ENCODE measurements around the gene RAET1E.
"Not testable (repeated sequence)": the region's sequence is repeated elsewhere in the genome, so short reads cannot be mapped to it uniquely, and the experiment has no call there.

Gene RAET1E, protein sequence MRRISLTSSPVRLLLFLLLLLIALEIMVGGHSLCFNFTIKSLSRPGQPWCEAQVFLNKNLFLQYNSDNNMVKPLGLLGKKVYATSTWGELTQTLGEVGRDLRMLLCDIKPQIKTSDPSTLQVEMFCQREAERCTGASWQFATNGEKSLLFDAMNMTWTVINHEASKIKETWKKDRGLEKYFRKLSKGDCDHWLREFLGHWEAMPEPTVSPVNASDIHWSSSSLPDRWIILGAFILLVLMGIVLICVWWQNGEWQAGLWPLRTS

DNA sequence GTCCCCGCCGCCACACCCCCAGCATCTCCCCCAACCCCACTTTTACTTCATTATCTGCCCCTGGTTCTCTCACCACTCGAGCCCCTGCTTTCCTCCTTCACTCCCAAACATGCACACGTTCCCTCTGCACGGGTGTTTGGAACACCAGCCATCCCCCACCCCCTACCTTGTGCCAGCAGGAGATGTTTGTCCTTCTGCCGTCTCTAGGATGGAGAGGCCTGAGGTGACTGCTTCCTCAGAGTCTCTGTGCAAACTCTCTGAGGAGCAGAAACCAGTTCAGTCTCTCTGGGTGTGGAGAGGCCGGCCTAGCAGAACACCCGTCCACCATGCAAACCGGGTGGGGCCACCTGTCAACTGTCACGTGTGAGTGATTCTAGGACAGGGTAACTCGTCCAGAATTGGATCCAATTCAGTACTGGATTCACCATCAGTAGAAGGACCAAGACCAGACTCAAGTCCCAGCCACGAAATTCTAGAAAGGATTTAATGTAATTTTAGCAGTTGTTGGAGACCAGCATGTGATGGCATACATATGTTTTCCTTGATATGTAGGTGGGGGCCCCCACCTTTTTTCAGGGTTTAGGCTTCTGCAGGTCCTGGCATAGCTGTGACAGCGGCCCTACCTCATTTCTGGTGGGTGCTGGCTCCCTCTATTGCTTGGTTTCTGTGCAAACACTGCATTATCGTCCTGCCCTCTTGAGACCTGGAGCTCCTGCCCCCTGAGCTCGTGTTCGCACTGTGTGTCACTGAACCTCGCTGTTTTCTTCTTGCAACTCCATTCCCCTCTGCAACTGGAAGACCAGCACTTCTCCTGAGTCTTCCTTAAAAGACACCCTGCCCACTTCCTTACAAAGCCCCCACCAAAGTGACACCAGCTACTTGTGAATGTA lies at the start of gene RAET1E:
Gene RAET1E, minus strand, starts transcription at position 259 of the 890 bp plus-strand sequence. CDS start 7,212 bp downstream, outside the sequence.
- DNase-seq = no peak

DNA sequence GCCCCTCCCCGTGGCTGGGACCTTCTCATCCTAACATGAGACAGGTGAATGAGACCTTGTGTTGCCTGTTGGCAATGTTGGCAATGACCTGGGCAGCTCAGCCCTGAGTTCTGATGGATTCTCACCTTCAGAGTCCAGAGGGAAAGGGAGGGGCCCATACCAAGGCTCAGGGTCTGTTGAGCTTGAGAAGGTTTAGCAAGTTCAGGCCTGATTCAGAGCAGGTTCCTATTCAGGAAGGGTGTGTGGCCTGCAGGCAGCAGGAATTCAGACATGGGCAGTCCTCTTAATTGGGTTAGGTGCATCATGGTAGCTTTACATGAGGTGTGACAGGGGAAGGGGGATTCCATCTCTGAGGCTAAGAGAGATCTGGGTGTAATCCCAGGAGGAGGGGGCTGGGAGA lies 49.6 kb upstream of the RAET1E start:
- not testable (repeated sequence) for DNase-seq

- not testable (repeated sequence) for DNase-seq
Measured at GRCh38 chr6:149946631-149947030, 48.7 kb upstream of the RAET1E start.

- not testable (repeated sequence) for DNase-seq
Measured at GRCh38 chr6:149945276-149945675, 47.4 kb upstream of the RAET1E start.

DNA sequence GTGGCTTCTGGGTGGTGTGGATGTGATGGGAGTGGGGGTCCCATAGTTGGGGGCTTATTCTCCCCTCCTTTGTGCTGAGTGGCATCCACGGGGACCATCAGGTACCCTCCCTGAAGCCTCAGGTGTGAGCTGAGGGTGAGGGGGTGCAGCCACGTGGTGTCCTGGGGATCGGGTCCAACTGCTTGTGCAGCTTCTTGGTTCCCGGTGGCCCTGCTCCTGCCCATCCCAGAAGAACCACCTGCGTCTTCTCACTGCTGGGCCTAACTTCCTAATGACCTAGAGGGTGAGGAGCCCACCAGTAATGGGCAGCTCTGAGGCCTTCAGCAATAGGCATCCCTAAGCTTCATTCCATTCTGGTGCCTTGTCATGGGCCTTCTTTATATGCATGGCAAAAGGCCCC lies 45.4 kb upstream of the RAET1E start:
- DNase-seq = not testable (repeated sequence)

GRCh38 chr6:149942461-149942829 lies 44.5 kb upstream of the RAET1E start:
- DNase-seq = no peak

DNA sequence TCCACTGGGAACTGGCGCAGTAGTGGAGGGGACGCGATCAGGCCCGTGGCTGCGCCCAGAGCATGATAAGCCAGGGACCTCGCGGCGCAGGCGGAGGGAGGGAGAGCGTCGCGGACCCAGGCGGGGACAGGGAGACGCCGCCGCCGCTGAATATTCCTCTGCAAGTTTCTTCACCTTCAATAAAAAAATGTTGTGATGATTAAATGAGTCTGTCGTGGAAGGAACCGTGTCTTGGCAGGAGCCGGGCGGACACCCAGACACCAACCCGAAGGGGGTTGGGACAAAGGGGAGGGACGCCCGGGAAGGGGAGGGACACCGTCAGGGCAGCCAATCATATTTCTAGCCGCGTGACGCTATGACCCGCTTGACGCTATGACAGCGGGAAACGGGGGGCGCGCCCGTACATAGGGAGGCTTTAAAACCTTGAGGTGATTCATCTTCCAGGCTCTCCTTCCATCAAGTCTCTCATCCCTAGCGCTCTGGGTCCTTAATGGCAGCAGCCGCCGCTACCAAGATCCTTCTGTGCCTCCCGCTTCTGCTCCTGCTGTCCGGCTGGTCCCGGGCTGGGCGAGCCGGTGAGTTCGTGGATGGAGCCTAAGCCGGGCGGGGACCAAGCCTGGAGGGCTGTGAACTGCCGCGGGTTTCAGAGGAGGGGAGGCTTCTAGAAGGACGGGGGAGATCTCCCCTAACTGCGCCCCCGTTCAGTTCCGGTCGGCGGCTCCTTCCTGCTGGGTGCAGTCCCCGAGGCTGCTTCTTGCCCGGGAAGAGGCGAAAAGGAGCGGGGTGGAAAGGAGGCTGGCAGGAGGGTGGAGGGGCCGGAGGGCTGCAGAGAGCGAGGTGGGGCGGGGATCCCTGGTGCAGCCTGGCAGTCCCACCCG lies 43.9 kb upstream of the RAET1E start, which contains the start of gene ULBP2:
Gene ULBP2, plus strand, starts transcription at position 432 of the 878 bp plus-strand sequence. Its CDS starts 59 bp downstream, at position 491.
- peak; percentile 85 for DNase-seq

- no peak for DNase-seq
Measured at GRCh38 chr6:149940672-149940982, 42.7 kb upstream of the RAET1E start.

- no peak for DNase-seq
Measured at GRCh38 chr6:149939909-149940671, 42.2 kb upstream of the RAET1E start.

- DNase-seq = no peak
Measured at GRCh38 chr6:149939356-149939648, 41.4 kb upstream of the RAET1E start.

- peak; percentile 44 for DNase-seq
Measured at GRCh38 chr6:149938571-149939355, 40.9 kb upstream of the RAET1E start.

- DNase-seq = not testable (repeated sequence)
Measured at GRCh38 chr6:149938013-149938570, 40.2 kb upstream of the RAET1E start.

GRCh38 chr6:149936743-149937142 lies 38.8 kb upstream of the RAET1E start:
- DNase-seq = no peak

GRCh38 chr6:149935668-149936067 lies 37.8 kb upstream of the RAET1E start:
- no peak for DNase-seq

DNA sequence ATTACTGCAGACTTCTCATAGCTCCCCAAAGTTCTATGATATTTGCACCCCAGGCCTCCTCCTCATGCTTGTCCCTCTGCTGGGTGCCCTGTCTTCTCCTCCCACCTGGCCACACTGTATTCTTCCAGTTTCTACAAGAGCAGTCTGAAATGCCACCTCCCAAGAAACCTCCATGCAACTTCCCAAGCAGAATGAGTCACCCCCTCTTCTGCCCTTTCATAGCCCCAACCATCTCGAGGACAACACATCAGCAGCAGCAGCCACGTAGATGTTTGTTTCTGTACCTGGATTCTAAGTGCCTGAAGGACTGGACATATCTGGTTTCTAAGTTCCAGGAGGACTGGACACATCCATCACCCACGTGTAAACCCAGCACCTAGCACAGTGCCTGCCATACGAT lies 37.3 kb upstream of the RAET1E start:
- DNase-seq = no peak

- peak; percentile 78 for DNase-seq
Measured at GRCh38 chr6:149934249-149935156, 36.6 kb upstream of the RAET1E start.

DNA sequence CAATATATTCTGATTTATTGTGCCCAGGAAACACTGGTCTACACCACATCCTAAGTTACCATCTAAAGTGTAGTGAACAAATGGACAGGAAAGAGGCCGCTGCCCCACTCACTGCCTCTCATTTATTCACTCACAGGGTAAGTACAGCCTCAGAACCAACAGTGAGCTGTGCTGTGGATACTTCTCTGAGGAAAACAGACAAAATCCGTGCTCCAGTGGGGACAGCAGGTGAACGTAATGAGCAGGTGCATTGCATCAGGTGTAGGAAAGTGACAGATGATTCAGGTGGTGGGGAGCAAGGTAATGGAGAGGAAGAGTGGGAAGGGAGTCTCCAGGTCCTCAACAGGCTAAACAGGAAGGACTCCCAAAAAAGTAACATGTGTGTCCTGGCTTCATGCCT lies 35.5 kb upstream of the RAET1E start:
- DNase-seq = no peak

GRCh38 chr6:149933036-149933435 lies 35.1 kb upstream of the RAET1E start:
- no peak for DNase-seq

GRCh38 chr6:149931501-149931900 lies 33.6 kb upstream of the RAET1E start:
- no peak for DNase-seq

GRCh38 chr6:149929422-149929821 lies 31.5 kb upstream of the RAET1E start:
- no peak for DNase-seq
